Mucosa of stomach (tissue), 1 donor: ENCODE results near the gene FXYD1.
"Not testable (repeated sequence)": the region's sequence is repeated elsewhere in the genome, so short reads cannot be mapped to it uniquely, and the experiment has no call there.

ENCODE experiments used
- H3K27me3 ChIP-seq: one replicate; pipeline ENCODE4 v1.7.0; 2013; ENCODE audit warnings: mild to moderate bottlenecking, low read length; ENCODE audit not compliant: control insufficient read depth, insufficient read depth
- H3K36me3 ChIP-seq: one replicate; pipeline ENCODE4 v1.7.0; 2013; ENCODE audit warnings: low read length; ENCODE audit not compliant: control insufficient read depth, insufficient read depth
- H3K4me1 ChIP-seq: one replicate; pipeline ENCODE4 v1.7.0; 2013; ENCODE audit warnings: mild to moderate bottlenecking, low read length; ENCODE audit not compliant: control insufficient read depth, insufficient read depth
- H3K4me3 ChIP-seq: one replicate; pipeline ENCODE4 v1.7.0; 2013; ENCODE audit warnings: low read length
- H3K9ac ChIP-seq: one replicate; pipeline ENCODE4 v1.7.0; 2013; ENCODE audit warnings: mild to moderate bottlenecking, low read length, moderate library complexity
- H3K9me3 ChIP-seq: one replicate; pipeline ENCODE4 v1.7.0; 2013; ENCODE audit warnings: mild to moderate bottlenecking, low read length, moderate library complexity; ENCODE audit not compliant: control insufficient read depth
- donor health status: Pancreatic carcinoma.

FXYD1 gene

DNA sequence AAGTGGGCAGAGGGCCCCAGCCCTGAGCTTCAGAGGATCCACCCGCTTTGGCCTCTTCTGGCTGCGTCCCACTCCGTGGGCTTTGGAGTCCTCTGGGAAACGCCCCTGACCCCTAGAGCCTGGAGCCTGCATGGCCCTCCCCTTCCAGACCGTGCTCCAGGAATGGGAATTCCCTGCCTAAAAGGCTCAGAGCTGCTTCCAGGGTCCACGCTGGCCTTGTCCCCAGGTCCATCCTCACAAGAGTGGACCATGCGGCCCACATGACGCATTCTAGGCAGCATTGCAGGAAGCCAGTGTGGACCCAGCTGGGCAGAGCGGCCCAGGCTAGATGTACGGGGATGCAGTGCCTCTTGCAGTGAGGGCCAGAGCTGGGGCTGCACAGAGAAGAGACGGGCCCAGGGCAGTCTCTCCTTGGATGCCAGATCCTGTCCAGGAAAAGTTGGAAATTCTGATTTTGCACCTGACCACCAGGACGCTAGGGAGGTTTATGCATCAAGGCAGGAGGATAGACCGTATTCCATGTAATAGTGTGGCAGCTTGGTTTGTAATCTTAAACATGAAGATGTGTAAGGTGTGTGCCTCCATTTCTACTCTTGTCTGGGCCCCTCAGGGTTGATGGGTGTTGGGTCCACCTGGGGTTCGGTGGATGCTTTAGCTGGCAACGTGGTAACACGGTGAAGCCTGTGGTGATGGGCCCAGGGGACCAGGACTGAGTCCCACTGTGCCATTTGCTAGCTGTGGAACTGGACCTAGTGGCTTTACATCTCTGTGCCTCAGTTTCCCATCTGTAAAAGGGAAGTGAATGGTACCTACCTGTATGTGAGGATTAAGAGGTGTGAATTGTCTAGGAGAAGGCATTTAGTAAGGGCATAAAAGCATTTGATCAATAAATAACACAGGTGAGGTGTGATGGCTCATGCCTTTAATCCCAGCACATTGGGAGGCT is 37.8 kb upstream of the FXYD1 start:
- Histone ChIP-seq H3K4me3 (no peak overlapping the region), H3K9ac (no peak overlapping the region), H3K36me3 (no peaks in the 10 kb centered on the region), H3K9me3 (no peaks in the 10 kb centered on the region), H3K4me1 (peaks cover 7% of the 10 kb centered on the region), H3K27me3 (no peaks in the 10 kb centered on the region)

- H3K36me3 ChIP-seq, H3K27me3 ChIP-seq, H3K9me3 ChIP-seq, H3K4me1 ChIP-seq, H3K4me3 ChIP-seq, H3K9ac ChIP-seq: not testable (repeated sequence)
Observed at GRCh38 chr19:35101949-35102348, 36.7 kb upstream of the FXYD1 start.

- H3K9me3 ChIP-seq, H3K4me3 ChIP-seq, H3K27me3 ChIP-seq, H3K36me3 ChIP-seq, H3K9ac ChIP-seq: not testable (repeated sequence)
- peaks cover 23% of the 10 kb centered on the region for H3K4me1 ChIP-seq
Observed at GRCh38 chr19:35103614-35104013, 35.0 kb upstream of the FXYD1 start.

DNA sequence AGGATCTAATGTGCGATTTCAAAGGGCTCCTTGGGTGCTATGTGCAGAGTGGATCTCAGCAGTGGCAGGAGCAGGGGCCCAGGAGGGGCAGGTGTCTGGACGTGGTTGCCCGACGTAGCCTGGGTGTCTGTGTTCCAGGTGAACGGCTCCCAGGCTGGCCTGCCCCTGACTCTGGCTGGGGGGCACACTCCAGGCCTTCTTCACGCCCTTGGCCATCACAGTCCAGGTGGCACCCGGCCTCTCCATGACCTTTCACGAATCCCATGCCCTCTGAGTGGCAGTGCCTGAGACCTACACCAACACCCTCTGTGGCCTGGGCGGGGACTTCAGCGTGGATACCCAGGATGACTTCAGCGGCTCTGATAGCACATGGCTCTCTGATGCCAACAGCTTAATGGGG is 34.3 kb upstream of the FXYD1 start:
- no peak overlapping the region for H3K9ac ChIP-seq
- no peaks in the 10 kb centered on the region for H3K27me3 ChIP-seq
- peaks cover 27% of the 10 kb centered on the region for H3K4me1 ChIP-seq
- H3K9me3 ChIP-seq: no peaks in the 10 kb centered on the region
- H3K36me3 ChIP-seq: no peaks in the 10 kb centered on the region
- no peak overlapping the region for H3K4me3 ChIP-seq

GRCh38 chr19:35105047-35105410 is 33.6 kb upstream of the FXYD1 start:
- Histone ChIP-seq H3K9me3 (no peaks in the 10 kb centered on the region), H3K9ac (no peak overlapping the region), H3K4me3 (no peak overlapping the region), H3K4me1 (peaks cover 33% of the 10 kb centered on the region), H3K27me3 (no peaks in the 10 kb centered on the region), H3K36me3 (no peaks in the 10 kb centered on the region)

GRCh38 chr19:35105411-35106290 is 33.0 kb upstream of the FXYD1 start:
- no peak overlapping the region for H3K9ac ChIP-seq
- peaks cover 33% of the 10 kb centered on the region for H3K4me1 ChIP-seq
- H3K9me3 ChIP-seq: no peaks in the 10 kb centered on the region
- H3K27me3 ChIP-seq: no peaks in the 10 kb centered on the region
- no peaks in the 10 kb centered on the region for H3K36me3 ChIP-seq
- no peak overlapping the region for H3K4me3 ChIP-seq

- Histone ChIP-seq H3K4me3 (no peak overlapping the region), H3K9me3 (no peaks in the 10 kb centered on the region), H3K27me3 (no peaks in the 10 kb centered on the region), H3K4me1 (peaks cover 33% of the 10 kb centered on the region), H3K9ac (no peak overlapping the region), H3K36me3 (no peaks in the 10 kb centered on the region)
Observed at GRCh38 chr19:35106291-35106583, 32.4 kb upstream of the FXYD1 start.

DNA sequence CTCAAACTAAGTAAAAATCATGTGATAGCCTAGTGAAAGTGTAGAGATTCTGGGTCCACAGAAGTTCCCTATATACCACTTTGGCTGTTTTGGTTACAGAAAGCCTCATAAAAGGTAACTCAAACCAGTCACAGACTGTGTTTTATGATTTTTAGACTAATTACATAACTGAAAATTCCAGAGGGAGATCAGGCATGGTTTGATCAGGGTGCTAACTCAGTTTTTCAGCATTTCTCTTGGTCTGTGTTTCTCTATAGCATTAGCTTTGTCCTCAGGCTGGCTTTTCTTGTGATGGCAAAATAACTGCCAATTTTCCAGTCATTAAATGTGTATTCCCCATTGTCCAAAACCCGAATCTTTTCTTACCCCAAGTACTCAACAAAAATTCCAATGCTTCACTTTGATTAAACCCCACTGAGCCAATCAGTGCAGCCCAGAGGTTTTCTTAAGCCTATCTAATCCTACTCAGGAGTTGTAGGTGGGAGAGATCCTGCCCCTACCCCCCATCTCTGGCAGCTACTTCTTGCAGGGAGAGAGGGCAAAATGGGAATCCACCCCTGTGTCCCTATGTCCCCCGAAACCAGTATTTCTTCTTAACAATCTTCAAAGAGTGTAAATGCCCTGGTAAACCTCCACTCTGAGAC is 31.6 kb upstream of the FXYD1 start:
- Histone ChIP-seq H3K27me3 (no peaks in the 10 kb centered on the region), H3K4me3 (no peak overlapping the region), H3K9ac (no peak overlapping the region), H3K4me1 (peaks cover 33% of the 10 kb centered on the region), H3K36me3 (no peaks in the 10 kb centered on the region), H3K9me3 (no peaks in the 10 kb centered on the region)

GRCh38 chr19:35107545-35107944 is 31.1 kb upstream of the FXYD1 start:
- Histone ChIP-seq H3K4me3 (no peak overlapping the region), H3K27me3 (no peaks in the 10 kb centered on the region), H3K9me3 (no peaks in the 10 kb centered on the region), H3K9ac (no peak overlapping the region), H3K36me3 (no peaks in the 10 kb centered on the region), H3K4me1 (peaks cover 33% of the 10 kb centered on the region)

- Histone ChIP-seq H3K9me3 (no peaks in the 10 kb centered on the region), H3K36me3 (no peaks in the 10 kb centered on the region), H3K9ac (peak overlapping the region; percentile 25), H3K4me3 (no peak overlapping the region), H3K4me1 (peaks cover 42% of the 10 kb centered on the region), H3K27me3 (no peaks in the 10 kb centered on the region)
Observed at GRCh38 chr19:35108730-35109129, 29.9 kb upstream of the FXYD1 start.

GRCh38 chr19:35109395-35110112 is 29.1 kb upstream of the FXYD1 start:
- Histone ChIP-seq H3K27me3 (no peaks in the 10 kb centered on the region), H3K4me1 (peaks cover 50% of the 10 kb centered on the region), H3K9ac (no peak overlapping the region), H3K9me3 (no peaks in the 10 kb centered on the region), H3K36me3 (no peaks in the 10 kb centered on the region), H3K4me3 (no peak overlapping the region)
